ENCODE data around the gene DDX19B.
"Not testable (repeated sequence)": the region's sequence is repeated elsewhere in the genome, so short reads cannot be mapped to it uniquely, and the experiment has no call there.

DDX19B gene

DNA sequence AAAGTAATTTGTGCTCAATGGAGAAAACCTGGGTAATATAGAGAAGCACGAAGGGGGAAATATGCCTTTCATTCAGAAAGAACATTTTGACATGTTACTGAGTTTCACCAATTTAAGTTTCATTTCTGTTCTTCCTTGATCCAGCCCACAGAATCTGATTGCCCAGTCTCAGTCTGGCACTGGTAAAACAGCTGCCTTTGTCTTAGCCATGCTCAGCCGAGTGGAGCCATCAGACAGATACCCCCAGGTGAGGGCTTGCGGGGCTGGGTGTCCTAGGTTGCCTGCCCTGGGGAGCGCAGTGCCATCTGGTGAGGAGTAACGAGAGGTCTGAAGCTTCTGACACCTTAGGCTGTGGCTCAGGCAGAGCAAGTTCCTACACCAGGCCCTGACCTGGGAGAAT lies 65.4 kb downstream of the DDX19B start:
- DNase-seq, result no peak

DNA sequence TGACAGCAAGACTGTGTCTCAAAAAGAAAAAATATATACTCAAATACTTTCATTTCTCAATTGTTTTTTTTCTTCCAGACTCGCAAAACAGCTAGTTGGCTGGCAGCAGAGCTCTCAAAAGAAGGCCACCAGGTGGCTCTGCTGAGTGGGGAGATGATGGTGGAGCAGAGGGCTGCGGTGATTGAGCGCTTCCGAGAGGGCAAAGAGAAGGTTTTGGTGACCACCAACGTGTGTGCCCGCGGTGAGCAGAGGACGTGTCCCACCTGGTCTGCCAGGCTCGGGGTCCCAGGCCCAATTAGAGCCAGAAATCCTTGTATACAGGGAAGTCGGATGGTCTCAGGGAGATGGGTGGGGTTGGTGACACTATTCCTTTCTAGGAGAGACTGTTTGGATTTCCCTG lies 71.2 kb downstream of the DDX19B start:
- not testable (repeated sequence) for DNase-seq

DNA sequence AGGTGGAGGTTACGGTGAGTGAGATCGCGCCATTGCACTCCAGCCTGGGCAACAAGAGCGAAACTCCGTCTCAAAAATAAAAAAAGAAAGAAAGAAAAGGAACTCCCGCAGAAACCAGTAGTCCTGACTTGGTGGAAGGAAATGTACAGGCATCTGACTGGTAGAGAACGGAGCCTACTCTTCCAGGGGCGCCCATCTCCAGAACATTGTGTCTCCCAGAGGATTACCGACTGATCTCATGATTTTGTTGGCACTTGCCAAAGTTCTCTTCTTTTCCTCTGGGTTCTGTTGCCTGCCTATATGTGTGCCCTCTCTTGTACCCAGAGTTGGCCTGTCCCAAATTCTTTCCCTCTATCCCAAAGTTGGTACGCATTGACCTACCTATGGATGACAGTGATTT lies 71.9 kb downstream of the DDX19B start:
- no peak for DNase-seq

DNA sequence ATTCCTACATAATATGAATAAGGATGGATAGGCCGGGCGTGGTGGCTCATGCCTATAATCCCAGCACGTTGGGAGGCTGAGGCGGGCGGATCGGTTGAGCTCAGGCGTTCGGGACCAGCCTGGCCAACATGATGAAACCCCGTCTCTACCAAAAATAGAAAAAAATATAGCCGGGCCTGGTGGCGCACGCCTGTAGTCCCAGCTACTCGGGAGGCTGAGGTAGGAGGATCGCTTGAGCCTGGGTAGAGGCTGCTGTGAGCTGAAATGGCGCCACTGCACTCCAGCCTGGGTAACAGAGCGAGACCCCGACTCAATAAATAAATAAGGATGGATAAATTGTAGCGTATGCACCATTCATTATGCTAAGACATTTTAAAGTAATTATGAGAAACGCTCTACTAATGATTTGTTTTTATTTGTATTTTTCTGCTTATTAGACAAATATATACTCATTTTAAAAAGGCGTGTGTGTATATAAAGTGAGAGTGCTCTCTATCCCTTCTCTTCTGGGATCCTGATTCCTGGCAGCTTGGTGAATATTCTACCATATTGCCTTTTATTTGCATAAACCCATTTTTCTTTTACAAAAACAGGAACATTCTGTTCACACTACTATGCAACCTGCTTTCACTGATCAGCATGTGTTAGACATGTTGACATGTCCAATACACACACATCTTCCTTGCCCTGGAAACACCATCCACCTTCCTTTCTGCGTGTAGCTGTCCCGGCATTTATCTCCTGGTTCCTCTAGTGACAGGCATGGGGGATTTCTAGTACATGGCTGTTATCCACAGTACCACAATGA lies 74.1 kb downstream of the DDX19B start:
- DNase-seq, result no peak

DNA sequence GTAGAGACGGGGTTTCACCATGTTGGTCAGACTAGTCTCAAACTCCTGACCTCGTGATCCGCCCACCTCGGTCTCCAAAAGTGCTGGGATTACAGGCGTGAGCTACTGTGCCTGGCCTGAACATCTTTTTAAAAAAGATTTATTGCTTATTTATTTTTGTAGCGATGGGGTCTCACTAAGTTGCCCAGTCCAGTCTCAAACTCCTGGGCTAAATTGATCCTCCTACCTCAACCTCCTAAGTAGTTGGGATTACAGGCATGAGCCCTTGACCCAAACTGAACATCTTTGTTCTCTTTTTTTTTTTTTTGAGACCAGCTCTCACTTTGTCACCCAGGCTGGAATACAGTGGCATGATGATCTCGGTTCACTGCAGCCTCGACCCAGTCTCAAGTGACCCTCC lies 75.2 kb downstream of the DDX19B start:
- DNase-seq, result no peak

DNA sequence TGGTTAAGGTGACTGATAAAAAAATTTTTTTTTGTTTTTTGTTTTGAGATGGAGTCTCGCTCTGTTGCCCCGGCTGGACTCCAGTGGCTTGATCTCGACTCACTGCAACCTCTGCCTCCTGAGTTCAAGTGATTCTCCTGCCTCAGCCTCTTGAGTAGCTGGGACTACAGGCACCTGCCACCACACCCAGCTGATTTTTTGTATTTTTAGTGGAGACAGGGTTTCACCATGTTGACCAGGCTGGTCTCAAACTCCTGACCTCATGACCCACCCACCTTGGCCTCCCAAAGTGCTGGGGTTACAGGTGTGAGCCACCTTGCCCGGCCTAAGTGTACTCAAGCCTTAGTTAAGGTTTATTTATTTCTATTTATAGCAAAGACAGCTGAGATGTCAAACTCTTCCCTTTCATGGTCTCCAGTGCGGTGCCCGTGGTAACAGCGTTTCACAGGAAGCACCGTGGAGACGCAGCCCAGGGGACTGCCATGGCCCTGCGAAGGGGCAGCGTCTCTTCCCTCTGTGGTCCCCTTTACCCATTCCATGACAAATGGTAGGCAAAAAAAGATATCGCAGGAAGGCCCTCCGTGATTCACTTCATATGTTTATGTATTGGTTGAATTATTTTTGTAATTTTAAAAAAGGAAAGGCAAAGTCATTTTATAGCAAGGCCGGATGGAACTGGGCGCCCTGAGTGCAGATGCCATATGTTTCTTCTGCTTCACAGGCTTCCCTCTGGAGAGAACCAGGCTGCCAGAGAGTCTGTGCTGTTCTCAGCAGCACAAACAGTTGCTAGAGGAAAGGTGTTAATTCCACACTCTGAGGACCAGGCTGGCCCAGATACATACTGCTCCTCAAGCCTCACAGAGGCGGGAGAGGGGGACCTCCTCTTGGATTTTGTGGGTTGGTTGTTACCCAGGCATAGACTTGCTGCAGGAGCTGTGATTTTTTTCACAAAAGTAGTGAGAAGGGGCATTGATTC lies 76.9 kb downstream of the DDX19B start:
- DNase-seq, result no peak

DNA sequence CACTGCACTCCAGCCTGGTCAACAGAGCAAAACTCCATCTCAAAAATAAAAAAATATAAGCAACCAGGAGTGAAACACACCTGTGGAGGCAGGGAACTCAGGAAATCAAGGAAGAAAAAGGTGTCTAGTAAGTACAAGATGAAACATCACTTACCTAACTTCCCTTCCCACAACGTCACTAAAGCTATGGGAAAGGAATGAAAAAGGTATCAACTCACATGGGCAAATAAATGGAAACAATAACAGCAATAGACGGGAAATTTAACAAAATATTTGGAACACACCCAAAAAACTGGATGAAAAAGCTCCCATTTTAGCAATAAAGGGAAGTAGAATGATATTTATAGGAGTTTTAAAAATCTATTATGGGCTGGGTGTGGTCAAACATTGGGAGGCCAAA lies 78.8 kb downstream of the DDX19B start:
- no peak for DNase-seq

DNA sequence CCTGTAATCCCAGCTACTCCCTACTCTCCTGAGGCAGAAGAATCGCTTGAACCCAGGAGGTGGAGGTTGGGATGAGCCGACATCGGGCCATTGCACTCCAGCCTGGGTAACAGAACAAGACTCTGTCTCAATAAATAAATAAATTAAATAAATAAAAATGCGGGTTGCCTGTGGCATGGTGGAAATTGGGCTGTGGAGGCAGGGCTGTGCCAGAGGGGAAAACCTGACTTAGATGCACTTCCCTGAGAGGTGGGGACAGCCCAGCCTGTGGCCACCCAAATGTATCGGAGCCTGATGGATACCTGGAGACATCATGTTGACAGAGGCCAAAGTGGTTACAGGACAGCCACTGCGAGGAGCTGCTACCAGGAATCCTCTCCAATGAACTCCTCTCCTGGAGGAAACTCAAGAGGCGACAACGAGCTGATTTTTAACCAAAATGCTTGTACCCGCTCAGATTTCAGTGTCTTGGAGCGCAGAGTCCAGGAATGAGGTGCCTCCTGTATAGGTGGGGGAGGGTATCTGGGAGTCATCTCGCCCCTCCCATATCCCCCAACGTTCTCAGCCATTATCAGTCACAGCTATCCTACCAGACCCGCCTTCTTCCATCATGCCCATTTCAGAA lies 80.0 kb downstream of the DDX19B start:
- no peak for DNase-seq

DNA sequence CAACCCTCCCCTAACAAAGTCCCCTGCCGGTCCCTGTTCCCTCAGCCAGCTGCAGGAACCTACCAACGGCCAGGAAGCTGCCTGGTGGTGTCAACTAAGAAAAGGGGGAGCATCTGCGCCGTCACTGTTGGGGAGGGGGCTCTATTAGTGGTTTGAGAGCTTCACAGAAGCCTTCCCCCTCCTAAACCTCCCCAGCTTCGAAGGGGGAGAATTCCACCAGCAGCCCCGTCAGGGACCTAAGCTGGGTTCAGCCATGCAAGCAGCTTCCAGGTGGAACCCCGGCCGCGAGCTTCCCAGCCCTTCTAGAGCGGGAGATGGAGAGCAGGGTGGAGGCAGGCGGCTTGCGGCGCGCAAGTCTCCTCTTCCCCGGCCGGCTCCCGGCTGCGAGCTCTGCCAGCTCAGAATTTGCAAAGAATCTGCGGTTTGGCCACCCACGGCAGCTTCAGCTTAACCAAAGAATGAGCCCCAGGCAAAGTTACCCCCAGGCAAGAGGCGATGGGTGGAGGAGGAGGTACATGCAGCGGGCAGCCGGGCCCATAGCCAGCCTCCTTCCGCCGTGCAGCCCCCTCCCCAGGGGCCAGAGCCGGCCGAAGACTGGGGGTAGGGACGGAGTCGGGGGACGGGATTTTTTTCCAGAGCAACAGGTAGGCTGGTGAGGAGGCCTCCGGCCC lies 81.4 kb downstream of the DDX19B start:
- DNase-seq, result peak; percentile 49

DNA sequence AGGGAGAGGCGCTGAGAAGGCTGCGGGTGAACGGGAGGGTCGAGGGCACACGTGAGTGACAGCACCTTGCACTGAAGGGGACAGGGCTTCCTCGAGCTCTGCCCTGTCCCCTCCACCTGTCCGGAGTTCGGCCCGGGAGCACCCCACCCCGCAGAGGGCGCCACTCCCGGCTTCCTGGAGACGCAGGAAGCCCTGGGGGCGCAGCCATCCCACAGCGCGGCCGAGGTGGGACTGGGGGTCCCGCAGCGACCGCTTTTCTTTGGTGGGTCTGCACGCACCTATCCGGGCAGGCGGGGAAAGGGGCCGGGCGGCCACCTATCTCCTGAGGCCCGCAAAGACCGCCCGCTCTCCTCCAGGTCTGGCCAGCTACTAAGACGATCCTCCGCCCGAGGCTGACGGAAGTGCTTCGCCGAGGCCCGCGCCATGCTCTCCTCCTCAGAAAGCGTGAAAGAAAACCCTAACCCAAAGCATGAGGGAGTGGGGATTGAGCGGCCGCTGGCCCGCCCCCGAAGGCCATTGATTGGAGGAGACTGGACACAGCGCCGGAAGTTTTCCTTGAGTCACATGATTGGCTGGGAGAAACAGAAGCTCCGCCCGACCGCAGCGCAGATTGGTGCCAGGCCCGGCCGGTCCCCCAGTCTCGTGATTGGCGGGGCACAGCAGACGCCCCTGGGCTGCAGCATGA lies 82.1 kb downstream of the DDX19B start:
- DNase-seq, result peak; percentile 96

DNA sequence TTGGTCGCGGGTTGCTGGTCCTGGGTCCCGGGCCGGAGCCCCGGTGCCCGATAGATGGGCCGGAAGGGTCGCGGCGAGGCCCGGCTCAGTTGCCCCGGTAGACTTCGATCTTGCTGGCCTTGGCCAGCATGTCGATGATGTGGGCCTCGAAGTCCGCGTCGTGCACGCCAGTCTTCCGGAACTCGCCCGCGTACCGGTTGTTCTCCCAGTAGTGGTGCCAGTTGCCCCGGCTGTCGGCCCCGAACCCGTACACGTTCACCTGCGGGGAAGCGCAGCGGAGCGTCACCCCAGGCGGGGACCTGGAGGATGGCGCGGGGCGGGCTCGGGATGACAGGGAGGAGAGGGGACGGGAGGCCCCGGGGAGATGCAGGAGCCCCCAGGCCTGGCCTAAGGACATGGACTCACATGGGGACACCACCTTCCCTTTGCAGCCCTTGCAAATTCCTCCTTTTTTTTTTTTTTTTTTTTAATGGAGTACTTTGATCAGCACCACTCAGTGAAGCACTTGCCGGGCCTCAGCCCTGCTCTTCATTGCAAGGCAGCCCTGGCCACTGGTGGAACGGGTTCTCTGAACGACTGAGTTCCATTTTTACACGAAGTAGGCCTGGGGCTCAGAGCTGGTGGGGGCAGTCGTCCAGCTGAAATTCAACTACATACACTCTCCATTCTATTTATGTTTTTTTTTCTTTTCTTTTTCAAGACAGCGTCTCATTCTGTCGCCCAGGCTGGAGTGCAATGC lies 82.8 kb downstream of the DDX19B start:
- DNase-seq, result no peak

DNA sequence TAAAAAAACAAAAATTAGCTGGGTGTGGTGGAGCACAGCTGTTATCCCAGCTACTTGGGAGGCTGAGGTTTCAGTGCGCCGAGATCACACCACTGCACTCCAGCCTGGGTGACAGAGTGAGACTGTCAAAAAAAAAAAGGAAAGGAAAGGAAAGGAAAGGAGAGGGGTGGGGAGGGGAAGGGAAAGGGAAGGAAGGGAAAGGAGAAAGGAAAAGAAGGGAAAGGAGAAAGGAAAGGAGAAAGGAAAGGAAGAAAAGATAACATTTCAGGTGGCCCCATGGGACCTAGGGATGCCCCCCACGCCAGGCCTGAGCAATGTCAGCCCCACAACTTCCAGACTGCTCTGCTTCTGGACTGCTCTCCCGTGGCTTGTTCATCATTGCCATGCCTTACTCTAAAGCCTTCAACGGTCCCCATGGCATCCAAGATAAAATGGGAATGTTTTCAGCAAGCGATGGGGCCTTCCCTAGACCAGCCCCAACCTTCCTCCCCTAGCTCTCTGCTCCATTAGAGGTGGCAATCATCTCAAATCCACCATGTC lies 84.5 kb downstream of the DDX19B start:
- no peak for DNase-seq
